HEK293T (cell line): Measurements from ENCODE around the gene DMKN.

ENCODE experiments used
- BHLHE40 ChIP-seq: fragments of 450-650 bp; IDR thresholded peaks from 2 replicates; pipeline ENCODE4 v1.6.1; 2016; ENCODE audit warnings: mild to moderate bottlenecking, moderate library complexity, borderline replicate concordance
- FOXM1 ChIP-seq: fragments of 450-650 bp; IDR thresholded peaks from 2 replicates; pipeline ENCODE4 v1.6.1; 2017; ENCODE audit warnings: mild to moderate bottlenecking, borderline replicate concordance
- L3MBTL2 ChIP-seq: fragments of 450-650 bp; conservative IDR thresholded peaks from 2 replicates; pipeline ENCODE4 v1.6.1; 2016; ENCODE audit warnings: mild to moderate bottlenecking

DNA sequence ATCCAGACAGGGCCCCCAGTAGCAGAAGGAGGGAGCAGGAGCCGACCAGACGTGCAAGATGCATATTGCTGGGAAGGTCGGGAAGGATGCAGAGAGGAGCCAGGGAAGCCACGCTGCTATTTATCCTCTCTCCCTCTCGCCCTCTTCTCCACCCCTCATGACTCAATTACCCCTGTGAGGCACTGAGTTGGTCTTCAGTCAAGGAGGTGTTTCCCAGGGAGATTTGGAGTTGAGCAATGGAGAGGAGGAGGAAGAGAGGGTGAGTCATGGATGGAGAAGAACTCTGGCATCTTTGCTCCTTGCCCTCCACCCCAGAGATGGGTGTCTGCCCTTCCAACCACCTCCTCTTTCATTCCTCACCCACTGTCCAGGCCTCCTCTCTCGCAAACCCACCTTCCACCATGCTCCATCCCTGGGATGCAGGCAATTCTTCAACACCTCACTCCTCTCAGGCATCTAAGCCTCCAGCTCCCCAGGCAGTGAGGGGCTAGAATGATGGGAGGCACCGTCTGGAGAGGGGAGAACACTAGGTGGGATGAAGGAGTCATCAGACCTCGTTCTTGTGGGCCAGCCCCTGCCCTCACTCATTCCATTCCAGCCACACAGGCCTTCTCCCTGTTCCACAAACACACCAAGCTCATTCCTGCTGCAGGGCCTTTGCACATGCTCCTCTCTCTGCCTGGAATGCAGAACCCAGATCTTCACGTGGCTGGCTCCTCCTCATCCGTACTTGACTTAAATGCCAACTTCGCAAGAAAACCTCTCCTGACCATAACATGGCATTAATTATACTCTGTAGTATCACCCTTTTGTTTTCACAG, 15.0 kb upstream of the DMKN start, which contains the start of gene SBSN:
- TF ChIP-seq FOXM1 = no peak
- TF ChIP-seq BHLHE40 = no peak
- no peak for TF ChIP-seq L3MBTL2
